ENCODE measurements around the gene CD99L2. TPM values are rescaled to one million over a fixed set of nuclear protein-coding genes. Genes with fewer than 3 reads are reported as not detected.

The CD99L2 gene
- total RNA-seq = 75.9 and 78.6 TPM in 2 replicates

GRCh38 chrX:150898343-150899190 lies at the start of gene CD99L2:
Gene CD99L2, minus strand, starts transcription at chrX:150898668. Its CDS starts 80 bp downstream, at chrX:150898588.

Other genes with a start within 250 kb of the CD99L2 start
- 24.7 and 26.0 TPM in 2 replicates for gene MTMR1, start 205.3 kb downstream of the CD99L2 start, total RNA-seq
- 6.8 and 7.5 TPM in 2 replicates for gene HMGB3, start 84.7 kb upstream of the CD99L2 start, total RNA-seq

Data from hair follicle dermal papilla cell (primary cell).